SK-N-SH treated with all-trans-retinoic acid at 6 μM for 48 hours (cell line): ENCODE data around the gene TMEM223.

ENCODE experiments used
- ATAC-seq: fragments of 200-7000 bp; cut with Tn5 transposase; 3 replicates; pipeline ENCODE4 v1.9.1; 2020; ENCODE audit warnings: mild to moderate bottlenecking, moderate library complexity
- BACH2 ChIP-seq: fragments of 250-450 bp; sonication (Bioruptor Pico); IDR thresholded peaks from 2 replicates; pipeline ENCODE4 v1.9.0; 2021; ENCODE audit warnings: mild to moderate bottlenecking, borderline replicate concordance
- ESRRG ChIP-seq: fragments of 250-450 bp; sonication (Bioruptor Pico); IDR thresholded peaks from 2 replicates; pipeline ENCODE4 v1.6.1; 2021; ENCODE audit warnings: mild to moderate bottlenecking
- GLIS3 ChIP-seq: fragments of 250-450 bp; sonication (Bioruptor Pico); IDR thresholded peaks from 2 replicates; pipeline ENCODE4 v1.5.0; 2020; ENCODE audit warnings: mild to moderate bottlenecking, moderate library complexity
- OSR1 ChIP-seq: fragments of 250-450 bp; sonication (Bioruptor Pico); IDR thresholded peaks from 2 replicates; pipeline ENCODE4 v1.8.0; 2022; ENCODE audit warnings: moderate library complexity, mild to moderate bottlenecking, inconsistent platforms
- RARB ChIP-seq: fragments of 250-450 bp; sonication (Bioruptor Pico); IDR thresholded peaks from 2 replicates; pipeline ENCODE4 v1.8.0; 2021; ENCODE audit warnings: mild to moderate bottlenecking, moderate library complexity
- SNAI2 ChIP-seq: fragments of 250-450 bp; sonication (Bioruptor Pico); IDR thresholded peaks from 2 replicates; pipeline ENCODE4 v1.5.0; 2020; ENCODE audit warnings: mild to moderate bottlenecking, moderate library complexity
- TCF4 ChIP-seq: fragments of 250-450 bp; sonication (Bioruptor Pico); IDR thresholded peaks from 2 replicates; pipeline ENCODE4 v1.8.0; 2021; ENCODE audit warnings: mild to moderate bottlenecking, moderate library complexity, borderline replicate concordance
- TOX ChIP-seq: fragments of 250-450 bp; sonication (Bioruptor Pico); IDR thresholded peaks from 2 replicates; pipeline ENCODE4 v1.8.0; 2021; ENCODE audit warnings: mild to moderate bottlenecking, moderate library complexity, borderline replicate concordance
- ZFP3 ChIP-seq: fragments of 250-450 bp; sonication (Bioruptor Pico); IDR thresholded peaks from 2 replicates; pipeline ENCODE4 v1.5.0; 2020; ENCODE audit warnings: mild to moderate bottlenecking, moderate library complexity
- ZNF565 ChIP-seq: fragments of 450-650 bp; formaldehyde crosslinking; conservative IDR thresholded peaks from 2 replicates; pipeline ENCODE4 v1.5.0; 2020; ENCODE audit warnings: low read depth, mild to moderate bottlenecking, moderate library complexity
- ZNF70 ChIP-seq: fragments of 450-650 bp; formaldehyde crosslinking; IDR thresholded peaks from 2 replicates; pipeline ENCODE4 v1.5.0; 2020; ENCODE audit warnings: mild to moderate bottlenecking, moderate library complexity
- ZNF8 ChIP-seq: fragments of 450-650 bp; formaldehyde crosslinking; IDR thresholded peaks from 2 replicates; pipeline ENCODE4 v1.5.0; 2020; ENCODE audit warnings: mild to moderate bottlenecking, moderate library complexity
- TF ChIP-seq, protein P1 (sequence below): fragments of 250-450 bp; sonication (Bioruptor Pico); IDR thresholded peaks from 2 replicates; pipeline ENCODE4 v1.5.0; 2020; ENCODE audit warnings: mild to moderate bottlenecking, moderate library complexity
- TF ChIP-seq, protein P2 (sequence below): fragments of 250-450 bp; sonication (Bioruptor Pico); IDR thresholded peaks from 2 replicates; pipeline ENCODE4 v1.8.0; 2021; ENCODE audit warnings: low read depth, mild to moderate bottlenecking, moderate library complexity, borderline replicate concordance
- TF ChIP-seq, protein P3 (sequence below): fragments of 250-450 bp; sonication (Bioruptor Pico); IDR thresholded peaks from 2 replicates; pipeline ENCODE4 v1.5.1; 2020; ENCODE audit warnings: low read depth, mild to moderate bottlenecking, moderate library complexity
- TF ChIP-seq, protein P4 (sequence below): fragments of 250-450 bp; sonication (Bioruptor Pico); IDR thresholded peaks from 2 replicates; pipeline ENCODE4 v1.5.1; 2021; ENCODE audit warnings: mild to moderate bottlenecking, moderate library complexity
- TF ChIP-seq, protein P5 (sequence below): fragments of 250-450 bp; sonication (Bioruptor Pico); IDR thresholded peaks from 2 replicates; pipeline ENCODE4 v1.8.0; 2020; ENCODE audit warnings: mild to moderate bottlenecking, moderate library complexity, borderline replicate concordance

TMEM223 gene

DNA sequence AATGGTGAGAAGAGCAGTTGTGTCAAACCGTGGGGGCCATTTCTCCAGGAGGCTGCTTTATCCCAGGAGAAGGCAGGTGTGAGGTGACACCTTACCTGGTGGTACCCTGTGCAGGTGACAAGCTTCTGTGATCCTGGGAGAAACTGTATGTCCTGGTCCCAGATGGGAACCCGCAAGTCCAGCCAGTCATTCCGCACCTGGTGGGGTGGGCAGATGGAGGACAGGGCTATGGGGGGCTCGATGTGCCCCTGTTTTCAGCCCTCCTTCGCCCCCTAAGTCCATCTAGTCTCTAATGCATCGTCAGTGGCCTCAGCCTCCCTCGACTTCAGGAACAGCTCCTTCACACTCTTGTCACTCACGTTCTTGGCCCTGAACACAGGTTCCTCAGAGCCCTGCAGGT is 43.5 kb upstream of the TMEM223 start:
- TF ChIP-seq, protein P1, sequence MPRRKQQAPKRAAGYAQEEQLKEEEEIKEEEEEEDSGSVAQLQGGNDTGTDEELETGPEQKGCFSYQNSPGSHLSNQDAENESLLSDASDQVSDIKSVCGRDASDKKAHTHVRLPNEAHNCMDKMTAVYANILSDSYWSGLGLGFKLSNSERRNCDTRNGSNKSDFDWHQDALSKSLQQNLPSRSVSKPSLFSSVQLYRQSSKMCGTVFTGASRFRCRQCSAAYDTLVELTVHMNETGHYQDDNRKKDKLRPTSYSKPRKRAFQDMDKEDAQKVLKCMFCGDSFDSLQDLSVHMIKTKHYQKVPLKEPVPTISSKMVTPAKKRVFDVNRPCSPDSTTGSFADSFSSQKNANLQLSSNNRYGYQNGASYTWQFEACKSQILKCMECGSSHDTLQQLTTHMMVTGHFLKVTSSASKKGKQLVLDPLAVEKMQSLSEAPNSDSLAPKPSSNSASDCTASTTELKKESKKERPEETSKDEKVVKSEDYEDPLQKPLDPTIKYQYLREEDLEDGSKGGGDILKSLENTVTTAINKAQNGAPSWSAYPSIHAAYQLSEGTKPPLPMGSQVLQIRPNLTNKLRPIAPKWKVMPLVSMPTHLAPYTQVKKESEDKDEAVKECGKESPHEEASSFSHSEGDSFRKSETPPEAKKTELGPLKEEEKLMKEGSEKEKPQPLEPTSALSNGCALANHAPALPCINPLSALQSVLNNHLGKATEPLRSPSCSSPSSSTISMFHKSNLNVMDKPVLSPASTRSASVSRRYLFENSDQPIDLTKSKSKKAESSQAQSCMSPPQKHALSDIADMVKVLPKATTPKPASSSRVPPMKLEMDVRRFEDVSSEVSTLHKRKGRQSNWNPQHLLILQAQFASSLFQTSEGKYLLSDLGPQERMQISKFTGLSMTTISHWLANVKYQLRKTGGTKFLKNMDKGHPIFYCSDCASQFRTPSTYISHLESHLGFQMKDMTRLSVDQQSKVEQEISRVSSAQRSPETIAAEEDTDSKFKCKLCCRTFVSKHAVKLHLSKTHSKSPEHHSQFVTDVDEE: no peak
- TF ChIP-seq, protein P2, sequence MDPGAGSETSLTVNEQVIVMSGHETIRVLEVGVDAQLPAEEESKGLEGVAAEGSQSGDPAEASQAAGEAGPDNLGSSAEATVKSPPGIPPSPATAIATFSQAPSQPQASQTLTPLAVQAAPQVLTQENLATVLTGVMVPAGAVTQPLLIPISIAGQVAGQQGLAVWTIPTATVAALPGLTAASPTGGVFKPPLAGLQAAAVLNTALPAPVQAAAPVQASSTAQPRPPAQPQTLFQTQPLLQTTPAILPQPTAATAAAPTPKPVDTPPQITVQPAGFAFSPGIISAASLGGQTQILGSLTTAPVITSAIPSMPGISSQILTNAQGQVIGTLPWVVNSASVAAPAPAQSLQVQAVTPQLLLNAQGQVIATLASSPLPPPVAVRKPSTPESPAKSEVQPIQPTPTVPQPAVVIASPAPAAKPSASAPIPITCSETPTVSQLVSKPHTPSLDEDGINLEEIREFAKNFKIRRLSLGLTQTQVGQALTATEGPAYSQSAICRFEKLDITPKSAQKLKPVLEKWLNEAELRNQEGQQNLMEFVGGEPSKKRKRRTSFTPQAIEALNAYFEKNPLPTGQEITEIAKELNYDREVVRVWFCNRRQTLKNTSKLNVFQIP (CRISPR knock-in tag): no peak
- no peak for TF ChIP-seq GLIS3 (CRISPR knock-in tag)
- no peak for TF ChIP-seq ZNF70
- TF ChIP-seq, protein P3, sequence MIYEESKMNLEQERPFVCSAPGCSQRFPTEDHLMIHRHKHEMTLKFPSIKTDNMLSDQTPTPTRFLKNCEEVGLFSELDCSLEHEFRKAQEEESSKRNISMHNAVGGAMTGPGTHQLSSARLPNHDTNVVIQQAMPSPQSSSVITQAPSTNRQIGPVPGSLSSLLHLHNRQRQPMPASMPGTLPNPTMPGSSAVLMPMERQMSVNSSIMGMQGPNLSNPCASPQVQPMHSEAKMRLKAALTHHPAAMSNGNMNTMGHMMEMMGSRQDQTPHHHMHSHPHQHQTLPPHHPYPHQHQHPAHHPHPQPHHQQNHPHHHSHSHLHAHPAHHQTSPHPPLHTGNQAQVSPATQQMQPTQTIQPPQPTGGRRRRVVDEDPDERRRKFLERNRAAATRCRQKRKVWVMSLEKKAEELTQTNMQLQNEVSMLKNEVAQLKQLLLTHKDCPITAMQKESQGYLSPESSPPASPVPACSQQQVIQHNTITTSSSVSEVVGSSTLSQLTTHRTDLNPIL (CRISPR knock-in tag): no peak
- TF ChIP-seq TOX (CRISPR knock-in tag): no peak
- TF ChIP-seq OSR1 (CRISPR knock-in tag): no peak
- TF ChIP-seq ZNF565 (CRISPR knock-in tag): no peak
- no peak for TF ChIP-seq ZNF8 (CRISPR knock-in tag)
- TF ChIP-seq BACH2: no peak
- TF ChIP-seq SNAI2: no peak
- TF ChIP-seq, protein P4, sequence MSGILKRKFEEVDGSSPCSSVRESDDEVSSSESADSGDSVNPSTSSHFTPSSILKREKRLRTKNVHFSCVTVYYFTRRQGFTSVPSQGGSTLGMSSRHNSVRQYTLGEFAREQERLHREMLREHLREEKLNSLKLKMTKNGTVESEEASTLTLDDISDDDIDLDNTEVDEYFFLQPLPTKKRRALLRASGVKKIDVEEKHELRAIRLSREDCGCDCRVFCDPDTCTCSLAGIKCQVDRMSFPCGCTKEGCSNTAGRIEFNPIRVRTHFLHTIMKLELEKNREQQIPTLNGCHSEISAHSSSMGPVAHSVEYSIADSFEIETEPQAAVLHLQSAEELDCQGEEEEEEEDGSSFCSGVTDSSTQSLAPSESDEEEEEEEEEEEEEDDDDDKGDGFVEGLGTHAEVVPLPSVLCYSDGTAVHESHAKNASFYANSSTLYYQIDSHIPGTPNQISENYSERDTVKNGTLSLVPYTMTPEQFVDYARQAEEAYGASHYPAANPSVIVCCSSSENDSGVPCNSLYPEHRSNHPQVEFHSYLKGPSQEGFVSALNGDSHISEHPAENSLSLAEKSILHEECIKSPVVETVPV (CRISPR knock-in tag): no peak
- TF ChIP-seq, protein P5, sequence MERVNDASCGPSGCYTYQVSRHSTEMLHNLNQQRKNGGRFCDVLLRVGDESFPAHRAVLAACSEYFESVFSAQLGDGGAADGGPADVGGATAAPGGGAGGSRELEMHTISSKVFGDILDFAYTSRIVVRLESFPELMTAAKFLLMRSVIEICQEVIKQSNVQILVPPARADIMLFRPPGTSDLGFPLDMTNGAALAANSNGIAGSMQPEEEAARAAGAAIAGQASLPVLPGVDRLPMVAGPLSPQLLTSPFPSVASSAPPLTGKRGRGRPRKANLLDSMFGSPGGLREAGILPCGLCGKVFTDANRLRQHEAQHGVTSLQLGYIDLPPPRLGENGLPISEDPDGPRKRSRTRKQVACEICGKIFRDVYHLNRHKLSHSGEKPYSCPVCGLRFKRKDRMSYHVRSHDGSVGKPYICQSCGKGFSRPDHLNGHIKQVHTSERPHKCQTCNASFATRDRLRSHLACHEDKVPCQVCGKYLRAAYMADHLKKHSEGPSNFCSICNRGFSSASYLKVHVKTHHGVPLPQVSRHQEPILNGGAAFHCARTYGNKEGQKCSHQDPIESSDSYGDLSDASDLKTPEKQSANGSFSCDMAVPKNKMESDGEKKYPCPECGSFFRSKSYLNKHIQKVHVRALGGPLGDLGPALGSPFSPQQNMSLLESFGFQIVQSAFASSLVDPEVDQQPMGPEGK (CRISPR knock-in tag): no peak
- TF ChIP-seq TCF4 (CRISPR knock-in tag): no peak
- no peak for TF ChIP-seq RARB (CRISPR knock-in tag)
- no peak for ATAC-seq

DNA sequence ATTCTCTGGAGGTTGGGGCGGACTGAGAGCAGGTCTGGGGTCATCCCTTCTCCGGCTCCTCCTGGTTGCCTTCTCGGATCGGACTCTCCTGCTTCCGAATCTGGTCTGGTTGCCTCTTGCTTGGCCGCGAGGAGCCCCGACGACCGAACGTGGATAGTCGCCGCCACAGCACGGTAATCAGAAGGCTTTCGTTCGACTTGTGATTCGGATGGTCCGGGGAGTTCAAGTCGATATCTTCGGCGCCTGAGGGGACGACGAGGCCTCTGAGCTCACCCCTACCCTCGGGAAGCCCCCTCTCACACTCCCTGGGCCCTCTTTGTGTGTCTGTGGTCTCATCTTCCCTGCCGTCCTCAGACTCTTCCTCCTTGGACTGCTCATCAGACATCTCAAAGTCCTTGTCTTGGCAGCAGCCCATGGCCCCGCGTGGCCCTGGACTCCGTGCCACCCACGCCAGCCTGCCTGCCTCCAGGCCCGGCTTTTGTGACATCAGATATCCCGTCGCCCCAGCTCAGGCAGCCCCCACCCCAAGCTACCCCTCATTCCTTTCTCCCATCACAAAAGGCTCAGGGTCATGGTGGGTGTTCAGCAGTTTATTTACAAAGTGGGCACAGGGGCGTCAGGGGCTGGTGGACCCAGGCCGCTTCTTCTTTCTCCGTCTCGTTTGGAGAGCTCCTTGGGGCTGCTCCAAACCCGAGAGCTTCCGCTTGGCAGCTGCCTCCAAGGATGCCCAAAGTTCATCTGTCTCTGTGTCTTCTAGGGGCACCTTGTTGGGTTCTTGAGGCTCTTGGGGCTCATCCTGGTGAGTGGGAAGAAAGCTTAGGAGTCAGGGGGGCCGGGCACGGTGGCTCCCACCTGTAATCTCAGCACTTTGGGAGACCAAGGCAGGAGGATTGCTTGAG is 40.8 kb upstream of the TMEM223 start, which contains the start of gene TEX54:
Gene TEX54, minus strand, starts transcription at position 506 of the 899 bp plus-strand sequence.
- ATAC-seq: peak; percentile 50
- TF ChIP-seq, protein P2 (CRISPR knock-in tag): no peak
- TF ChIP-seq, protein P4 (CRISPR knock-in tag): no peak
- TF ChIP-seq, protein P5 (CRISPR knock-in tag): no peak
- no peak for TF ChIP-seq SNAI2
- no peak for TF ChIP-seq OSR1 (CRISPR knock-in tag)
- TF ChIP-seq, protein P1: no peak
- no peak for TF ChIP-seq ESRRG
- no peak for TF ChIP-seq ZNF565 (CRISPR knock-in tag)
- TF ChIP-seq, protein P3 (CRISPR knock-in tag): no peak
- TF ChIP-seq ZFP3: no peak
